ENCODE measurements around the gene CCR2.

The CCR2 gene

GRCh38 chr3:46397111-46397510 lies 43.2 kb downstream of the CCR2 start:
- H3K4me3 ChIP-seq (ENCODE audit: severe bottlenecking), result no peak overlapping the region
- H3K4me1 ChIP-seq (ENCODE audit: insufficient read depth, poor library complexity, severe bottlenecking), result no peaks in the 10 kb centered on the region
- TF ChIP-seq CTCF (IDR thresholded peaks at IDR 0.05; ENCODE audit: poor library complexity, severe bottlenecking), result no peak
- no peaks in the 10 kb centered on the region for H3K27me3 ChIP-seq (ENCODE audit: insufficient read depth, poor library complexity, severe bottlenecking)
- DNase-seq (ENCODE audit: low spot score) (no peak), ATAC-seq (ENCODE audit: low read depth) (no peak)
- H3K36me3 ChIP-seq (ENCODE audit: low read depth), result no peaks in the 10 kb centered on the region
- H3K27ac ChIP-seq (ENCODE audit: poor library complexity, severe bottlenecking), result no peak overlapping the region
- H3K9me3 ChIP-seq (ENCODE audit: severe bottlenecking), result no peaks in the 10 kb centered on the region

DNA sequence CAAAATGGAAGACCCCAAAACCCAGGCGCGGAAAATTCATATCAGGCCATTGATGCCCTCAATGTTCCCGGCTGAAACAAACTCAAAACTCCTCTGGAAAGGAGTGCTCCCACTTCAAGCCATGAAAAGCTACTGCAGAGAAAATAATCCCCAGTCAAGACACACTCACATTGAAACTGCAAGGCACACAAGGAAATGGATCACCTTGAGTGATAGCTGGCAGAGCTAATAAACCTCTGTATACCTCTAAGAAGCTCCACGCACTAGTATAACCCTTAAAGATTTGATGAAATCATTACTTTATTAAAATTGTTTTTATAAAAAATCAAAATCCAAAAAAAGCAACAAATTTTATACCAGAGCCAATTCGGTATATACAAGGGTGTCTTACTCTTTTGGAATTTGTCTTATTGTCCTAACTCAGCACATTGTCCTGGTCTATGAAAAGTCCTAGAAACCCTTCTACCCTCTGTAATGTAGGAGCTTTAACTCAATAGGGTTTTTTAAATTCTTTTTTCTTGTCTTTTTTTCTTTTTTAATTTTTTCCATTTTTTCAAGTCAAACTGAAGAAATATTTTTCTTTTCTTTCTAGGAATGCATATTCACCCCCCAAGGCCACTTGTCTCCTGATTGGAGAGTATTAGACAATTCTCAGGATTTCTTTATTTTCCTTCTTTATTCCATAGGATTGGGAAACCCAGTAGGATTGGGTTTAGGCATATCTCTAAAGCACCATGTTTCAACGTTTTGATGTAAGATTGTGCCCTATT lies 44.5 kb downstream of the CCR2 start:
- no peak for ATAC-seq (ENCODE audit: low read depth)
- Histone ChIP-seq H3K9me3 (ENCODE audit: severe bottlenecking) (no peaks in the 10 kb centered on the region), H3K27me3 (ENCODE audit: insufficient read depth, poor library complexity, severe bottlenecking) (no peaks in the 10 kb centered on the region), H3K4me3 (ENCODE audit: severe bottlenecking) (no peak overlapping the region), H3K27ac (ENCODE audit: poor library complexity, severe bottlenecking) (no peak overlapping the region), H3K4me1 (ENCODE audit: insufficient read depth, poor library complexity, severe bottlenecking) (no peaks in the 10 kb centered on the region), H3K36me3 (ENCODE audit: low read depth) (no peaks in the 10 kb centered on the region)
- no peak for TF ChIP-seq CTCF (IDR thresholded peaks at IDR 0.05; ENCODE audit: poor library complexity, severe bottlenecking)
- DNase-seq (ENCODE audit: low spot score), result no peak

DNA sequence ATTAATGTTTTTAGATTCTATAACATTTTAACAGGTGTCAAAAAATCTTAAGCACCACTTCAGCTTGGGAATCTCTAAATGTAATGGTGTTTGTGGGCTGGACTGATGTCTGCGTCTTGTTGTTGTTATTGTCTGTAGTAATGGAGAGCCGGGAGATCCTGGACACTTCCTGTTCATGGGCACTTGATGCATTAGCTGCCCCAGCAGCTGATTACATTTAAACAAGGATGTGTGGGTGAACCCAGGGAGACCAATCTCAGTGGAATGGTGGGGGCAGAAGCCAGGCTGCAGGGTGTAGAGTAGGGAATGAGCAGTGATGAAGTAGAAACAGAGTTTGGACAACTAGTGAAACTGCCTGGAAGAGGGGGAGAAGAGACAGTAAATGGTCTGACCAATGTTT lies 45.2 kb downstream of the CCR2 start:
- ATAC-seq (ENCODE audit: low read depth), result no peak
- Histone ChIP-seq H3K27ac (ENCODE audit: poor library complexity, severe bottlenecking) (no peak overlapping the region), H3K36me3 (ENCODE audit: low read depth) (no peaks in the 10 kb centered on the region), H3K9me3 (ENCODE audit: severe bottlenecking) (no peaks in the 10 kb centered on the region), H3K27me3 (ENCODE audit: insufficient read depth, poor library complexity, severe bottlenecking) (no peaks in the 10 kb centered on the region), H3K4me3 (ENCODE audit: severe bottlenecking) (no peak overlapping the region), H3K4me1 (ENCODE audit: insufficient read depth, poor library complexity, severe bottlenecking) (no peaks in the 10 kb centered on the region)
- TF ChIP-seq CTCF (IDR thresholded peaks at IDR 0.05; ENCODE audit: poor library complexity, severe bottlenecking), result no peak
- no peak for DNase-seq (ENCODE audit: low spot score)

DNA sequence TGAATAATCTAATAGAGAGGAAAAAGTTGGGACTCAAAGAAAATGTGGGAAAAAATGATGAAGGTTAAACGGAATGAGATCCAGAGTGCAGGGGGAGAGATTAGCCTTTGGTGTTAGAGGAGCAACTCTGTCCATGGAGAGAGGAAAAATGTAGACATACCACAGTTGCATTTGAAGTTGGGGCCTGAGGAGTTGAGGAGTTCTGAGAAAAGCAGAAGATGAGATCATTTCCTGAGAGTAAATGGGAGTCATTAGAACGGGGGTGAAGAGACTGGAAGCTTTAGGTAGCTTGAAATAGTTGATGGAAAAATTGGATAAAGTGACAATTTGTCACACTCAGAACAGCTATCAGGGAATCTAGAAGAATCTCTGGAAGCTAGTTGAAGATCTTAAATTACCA lies 45.6 kb downstream of the CCR2 start:
- no peaks in the 10 kb centered on the region for H3K27me3 ChIP-seq (ENCODE audit: insufficient read depth, poor library complexity, severe bottlenecking)
- no peaks in the 10 kb centered on the region for H3K4me1 ChIP-seq (ENCODE audit: insufficient read depth, poor library complexity, severe bottlenecking)
- H3K4me3 ChIP-seq (ENCODE audit: severe bottlenecking), result no peak overlapping the region
- H3K36me3 ChIP-seq (ENCODE audit: low read depth), result no peaks in the 10 kb centered on the region
- TF ChIP-seq CTCF (IDR thresholded peaks at IDR 0.05; ENCODE audit: poor library complexity, severe bottlenecking), result no peak
- ATAC-seq (ENCODE audit: low read depth) (no peak), DNase-seq (ENCODE audit: low spot score) (no peak)
- H3K27ac ChIP-seq (ENCODE audit: poor library complexity, severe bottlenecking), result no peak overlapping the region
- no peaks in the 10 kb centered on the region for H3K9me3 ChIP-seq (ENCODE audit: severe bottlenecking)

GRCh38 chr3:46400000-46400734 lies 46.3 kb downstream of the CCR2 start:
- no peak overlapping the region for H3K4me3 ChIP-seq (ENCODE audit: severe bottlenecking)
- H3K27ac ChIP-seq (ENCODE audit: poor library complexity, severe bottlenecking), result no peak overlapping the region
- no peak for TF ChIP-seq CTCF (IDR thresholded peaks at IDR 0.05; ENCODE audit: poor library complexity, severe bottlenecking)
- no peaks in the 10 kb centered on the region for H3K36me3 ChIP-seq (ENCODE audit: low read depth)
- no peaks in the 10 kb centered on the region for H3K27me3 ChIP-seq (ENCODE audit: insufficient read depth, poor library complexity, severe bottlenecking)
- H3K4me1 ChIP-seq (ENCODE audit: insufficient read depth, poor library complexity, severe bottlenecking), result no peaks in the 10 kb centered on the region
- H3K9me3 ChIP-seq (ENCODE audit: severe bottlenecking), result no peaks in the 10 kb centered on the region
- DNase-seq (ENCODE audit: low spot score), result no peak
- no peak for ATAC-seq (ENCODE audit: low read depth)
